ENCODE results near the gene ZDHHC12. TPM values are rescaled to one million over a fixed set of nuclear protein-coding genes. Genes with fewer than 3 reads are reported as not detected.

Gene ZDHHC12
- total RNA-seq, 1 donor from 2014 or later: 7.4 TPM

GRCh38 chr9:128732576-128732975 lies 8.6 kb upstream of the ZDHHC12 start:
- DNase-seq (ENCODE audit: low spot score) (no peak), ATAC-seq (no peak)
- intact Hi-C loops (cut with DNase I): no loop called here

DNA sequence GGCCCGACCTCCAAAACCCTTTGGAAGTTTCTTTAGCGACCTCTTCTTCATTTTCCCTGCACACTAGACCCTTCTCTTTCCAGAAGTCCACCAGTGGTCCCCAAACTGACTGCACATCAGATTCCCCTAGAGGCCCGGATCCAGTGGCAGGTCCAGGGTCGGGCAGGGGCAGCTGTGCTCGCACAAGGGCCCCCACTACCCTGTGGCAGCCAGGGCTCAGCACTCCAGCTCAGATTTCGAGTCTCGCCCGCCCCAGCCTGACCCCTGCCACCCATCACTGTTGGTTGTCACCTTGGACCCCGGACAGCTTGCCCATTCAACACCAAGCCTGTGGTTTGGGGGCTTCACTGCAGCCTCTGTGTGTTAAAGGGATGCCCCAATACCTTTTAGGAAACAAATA lies 7.8 kb upstream of the ZDHHC12 start:
- intact Hi-C loops (cut with DNase I): no loop called here
- DNase-seq (ENCODE audit: low spot score) (no peak), ATAC-seq (no peak)

DNA sequence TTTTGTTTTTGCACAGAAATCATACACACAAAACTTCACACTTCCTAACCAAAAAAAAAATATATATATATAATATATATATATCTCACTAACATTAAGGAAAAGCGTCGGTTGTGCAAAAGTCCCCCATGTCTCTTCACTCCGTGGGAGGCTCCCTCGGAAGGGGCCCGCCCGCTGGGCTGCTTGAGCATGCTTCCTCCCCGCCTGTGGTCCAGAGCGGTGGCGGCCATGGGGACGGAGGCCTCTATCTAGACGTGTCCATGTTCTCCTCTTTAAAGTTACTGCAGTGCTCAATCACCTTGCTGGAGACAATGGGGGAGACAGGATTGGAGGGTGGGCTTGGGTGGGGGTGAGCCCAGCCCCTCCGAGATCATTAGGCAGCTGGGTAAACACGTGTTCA lies 7.2 kb upstream of the ZDHHC12 start:
- ATAC-seq (no peak), DNase-seq (ENCODE audit: low spot score) (no peak)
- intact Hi-C loops (cut with DNase I): no loop called here

DNA sequence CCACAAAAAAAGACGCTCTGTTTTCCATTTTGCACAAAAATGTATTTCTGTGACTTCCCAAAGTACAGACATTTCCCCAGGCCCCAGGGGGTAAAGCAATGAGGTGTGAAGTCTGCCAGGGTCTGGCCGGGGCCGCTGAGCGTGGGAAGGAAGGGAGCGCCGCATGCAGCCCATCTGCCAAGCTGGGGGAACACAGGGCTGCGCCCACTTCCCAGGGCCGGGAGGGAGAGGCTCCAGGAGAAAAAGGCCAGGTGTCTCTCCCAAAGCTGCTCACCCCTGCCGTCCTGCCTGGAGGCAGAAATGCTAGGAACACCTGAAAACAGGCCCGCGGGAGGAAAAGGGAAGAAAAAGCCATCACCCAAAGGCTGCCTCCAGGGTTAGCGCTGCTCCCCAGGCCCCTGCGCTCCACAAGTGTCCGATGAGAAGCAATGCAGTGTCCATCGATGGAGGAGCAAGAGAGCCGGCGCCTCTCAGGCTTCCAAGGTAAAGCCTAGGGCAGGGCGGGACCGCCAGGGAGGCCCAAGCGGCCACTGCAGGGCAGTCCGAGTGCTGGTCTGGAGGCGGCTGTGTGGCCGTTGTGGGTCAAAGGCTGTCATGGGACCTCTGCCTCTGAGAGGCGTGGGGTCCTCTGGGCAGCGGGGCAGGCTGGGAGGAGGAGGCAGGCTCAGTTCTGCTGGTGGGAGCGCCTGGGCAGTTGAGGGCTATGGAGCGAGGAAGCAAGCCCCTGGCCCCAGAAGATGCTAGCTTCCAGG lies 6.0 kb upstream of the ZDHHC12 start:
- intact Hi-C loops (cut with DNase I): no loop called here
- no peak for DNase-seq (ENCODE audit: low spot score)

GRCh38 chr9:128729302-128729701 lies 5.4 kb upstream of the ZDHHC12 start:
- ATAC-seq (no peak), DNase-seq (ENCODE audit: low spot score) (no peak)
- intact Hi-C loops (cut with DNase I): no loop called here

More for the DNA sequence above, 6.0 kb upstream of the ZDHHC12 start:
- no peak for ATAC-seq

- intact Hi-C loops (cut with DNase I): no loop called here
- ATAC-seq (no peak), DNase-seq (ENCODE audit: low spot score) (no peak)
Measured at GRCh38 chr9:128728298-128728697, 4.4 kb upstream of the ZDHHC12 start.

- ATAC-seq: no peak
- no peak for DNase-seq (ENCODE audit: low spot score)
- intact Hi-C loops (cut with DNase I): no loop called here
Measured at GRCh38 chr9:128727640-128728248, 3.8 kb upstream of the ZDHHC12 start.

DNA sequence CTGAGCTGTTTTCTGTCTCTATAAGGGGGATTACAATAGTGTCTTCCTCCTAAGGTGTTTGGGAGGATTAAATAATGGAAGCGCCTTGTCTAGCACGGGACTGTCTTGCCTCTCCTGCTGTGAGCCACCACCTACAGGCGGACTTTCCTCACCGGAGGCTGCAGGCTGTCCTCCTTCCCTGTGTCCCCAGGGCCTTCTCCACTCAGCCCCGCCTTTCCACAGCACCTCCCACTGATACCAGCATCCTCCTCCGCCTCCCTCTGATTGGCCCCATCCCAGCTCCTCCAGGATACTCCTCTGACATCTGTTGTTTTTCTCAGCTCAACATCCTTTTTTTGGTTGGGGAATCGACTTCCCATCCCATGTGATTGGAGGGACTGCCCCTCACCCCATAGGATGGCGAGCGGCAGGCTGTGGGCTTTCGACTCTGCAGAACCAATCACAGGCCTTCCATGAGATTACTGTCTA lies 851 bp upstream of the ZDHHC12 start:
- intact Hi-C loops (cut with DNase I): no loop called here
- ATAC-seq: peak; percentile 57
- no peak for DNase-seq (ENCODE audit: low spot score)

DNA sequence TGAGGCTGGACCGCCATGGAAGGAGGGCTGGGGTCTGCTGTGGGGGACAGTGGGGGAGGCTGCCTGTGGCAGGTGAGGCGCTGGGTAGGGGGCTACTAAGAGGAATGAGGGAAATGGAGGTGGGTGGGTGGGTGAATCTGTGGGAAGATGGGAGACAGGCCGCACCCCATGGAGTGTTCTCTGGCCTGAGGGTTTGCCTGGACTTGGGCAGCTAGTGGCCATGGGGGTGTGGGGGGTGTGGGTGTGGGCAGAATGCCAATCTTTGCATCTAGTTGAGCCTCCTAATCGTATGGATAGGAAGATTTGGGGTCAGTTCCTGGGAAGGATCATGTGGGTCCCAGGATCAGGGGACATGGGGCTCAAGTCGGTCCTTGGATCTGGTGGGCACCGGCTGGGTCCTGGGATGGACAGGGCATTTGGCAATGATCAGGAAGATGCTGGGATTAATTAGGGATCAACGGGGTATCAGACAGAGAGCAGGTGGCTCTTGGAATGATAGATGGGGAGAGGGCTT lies 518 bp downstream of the ZDHHC12 start:
- intact Hi-C loops (cut with DNase I): no loop called here
- peak; percentile 2 for ATAC-seq
- DNase-seq (ENCODE audit: low spot score): no peak

DNA sequence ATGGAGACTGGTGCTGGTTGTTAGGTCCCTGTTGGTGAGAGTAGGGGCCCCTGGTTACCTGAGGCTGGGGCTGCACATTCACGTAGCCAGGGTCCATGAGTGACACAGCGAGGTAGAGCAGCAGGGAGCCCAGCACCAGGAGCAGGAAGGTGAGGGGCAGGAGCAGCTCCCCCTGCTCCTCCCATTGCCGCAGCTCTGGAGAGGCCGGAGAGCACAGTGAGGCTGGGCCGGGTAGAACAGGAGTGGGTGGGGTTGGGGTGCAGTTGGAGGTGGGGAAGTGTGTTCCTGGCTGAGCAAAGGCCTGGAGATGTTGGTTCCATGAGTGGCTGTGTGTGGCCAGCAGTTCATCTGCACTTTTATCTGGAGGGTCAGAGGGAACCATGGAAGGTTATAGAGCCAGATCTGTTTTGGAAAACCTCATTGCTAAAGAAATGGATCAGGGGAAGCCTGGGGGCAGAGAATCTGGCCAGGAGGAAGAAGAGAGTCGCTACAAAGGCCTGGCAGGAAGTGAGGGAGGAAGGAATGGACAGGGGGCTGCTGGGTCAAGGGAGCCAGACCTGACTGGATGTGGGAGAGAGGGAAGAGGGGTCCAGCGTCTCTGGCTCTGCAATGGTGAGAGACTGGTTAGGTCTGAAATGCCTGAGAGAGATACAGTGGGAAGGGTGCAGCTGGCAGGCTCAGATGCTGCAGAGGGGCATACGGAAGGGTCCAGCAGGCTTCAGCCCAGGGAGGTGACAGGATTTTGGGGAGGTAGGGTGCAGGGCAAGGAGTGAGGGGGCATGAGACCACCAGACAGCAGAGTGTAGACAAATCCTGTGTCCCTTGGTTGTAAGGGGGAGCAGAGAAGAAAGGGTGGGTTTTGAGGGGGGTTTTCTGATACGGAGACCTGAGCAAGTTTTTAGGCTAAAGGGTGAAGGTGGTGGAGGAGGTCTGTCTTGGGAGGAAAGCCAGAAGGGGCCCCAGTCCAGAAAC lies 1.3 kb downstream of the ZDHHC12 start:
- intact Hi-C loops (cut with DNase I): no loop called here
- ATAC-seq (no peak), DNase-seq (ENCODE audit: low spot score) (no peak)

DNA sequence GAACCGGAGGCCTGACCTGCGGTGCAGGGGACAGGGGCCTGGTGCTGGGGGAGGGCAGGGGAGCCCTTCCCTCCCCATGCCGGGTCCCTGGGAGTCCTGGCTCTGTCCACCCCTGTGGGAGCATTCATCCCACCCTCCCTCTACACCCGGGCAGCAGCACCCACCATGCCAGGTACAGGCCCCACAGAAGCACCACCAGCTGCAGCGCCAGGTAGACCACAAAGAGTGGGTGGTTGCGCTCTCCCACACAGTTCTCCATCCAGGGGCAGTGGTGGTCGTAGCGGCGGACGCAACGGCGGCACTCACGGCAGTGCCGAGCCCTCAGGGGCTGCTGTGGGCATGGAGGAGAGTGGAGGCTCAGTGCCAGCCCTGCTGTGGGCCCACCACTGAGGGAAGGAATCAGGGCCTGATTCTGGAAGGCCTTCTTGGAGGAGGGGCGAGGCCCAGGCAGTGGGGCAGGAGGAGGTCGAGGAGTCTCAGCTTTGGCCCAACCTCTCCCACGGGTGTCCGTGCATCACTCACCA lies 2.4 kb downstream of the ZDHHC12 start:
- DNase-seq (ENCODE audit: low spot score): no peak
- ATAC-seq: no peak
- intact Hi-C loops (cut with DNase I): no loop called here

DNA sequence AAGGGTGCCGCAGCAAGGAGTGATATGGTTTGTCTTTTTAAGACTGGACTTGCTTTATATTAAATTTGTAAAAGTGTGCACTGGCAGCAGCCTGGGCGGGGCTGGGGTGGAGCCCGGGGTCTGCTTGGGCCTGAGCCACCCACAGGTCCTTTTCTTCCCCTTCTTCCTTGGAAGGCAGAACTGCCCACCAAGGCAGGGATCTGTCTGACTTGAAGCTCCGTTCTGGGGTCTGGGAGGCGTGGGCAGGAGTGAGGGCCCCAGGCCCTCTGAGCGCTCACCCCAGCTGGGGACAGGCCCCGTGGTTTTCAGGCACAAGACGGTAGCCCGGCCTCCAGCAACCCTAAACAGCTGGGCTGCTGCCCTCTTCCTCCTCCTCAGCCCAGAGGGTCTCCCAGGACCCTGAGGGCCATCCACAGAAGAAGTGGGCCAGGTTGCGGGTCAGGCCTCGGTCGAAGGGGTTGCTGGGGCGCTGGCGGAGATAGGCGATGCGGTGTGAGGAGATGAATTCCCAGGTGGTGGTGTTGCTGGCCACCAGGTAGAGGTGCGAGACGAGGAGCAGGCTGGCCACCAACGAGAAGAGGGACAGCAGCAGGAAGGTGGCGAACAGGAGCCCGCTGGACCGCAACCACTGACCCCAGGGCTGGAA lies 3.0 kb downstream of the ZDHHC12 start:
- ATAC-seq (no peak), DNase-seq (ENCODE audit: low spot score) (no peak)
- intact Hi-C loops (cut with DNase I): no loop called here

DNA sequence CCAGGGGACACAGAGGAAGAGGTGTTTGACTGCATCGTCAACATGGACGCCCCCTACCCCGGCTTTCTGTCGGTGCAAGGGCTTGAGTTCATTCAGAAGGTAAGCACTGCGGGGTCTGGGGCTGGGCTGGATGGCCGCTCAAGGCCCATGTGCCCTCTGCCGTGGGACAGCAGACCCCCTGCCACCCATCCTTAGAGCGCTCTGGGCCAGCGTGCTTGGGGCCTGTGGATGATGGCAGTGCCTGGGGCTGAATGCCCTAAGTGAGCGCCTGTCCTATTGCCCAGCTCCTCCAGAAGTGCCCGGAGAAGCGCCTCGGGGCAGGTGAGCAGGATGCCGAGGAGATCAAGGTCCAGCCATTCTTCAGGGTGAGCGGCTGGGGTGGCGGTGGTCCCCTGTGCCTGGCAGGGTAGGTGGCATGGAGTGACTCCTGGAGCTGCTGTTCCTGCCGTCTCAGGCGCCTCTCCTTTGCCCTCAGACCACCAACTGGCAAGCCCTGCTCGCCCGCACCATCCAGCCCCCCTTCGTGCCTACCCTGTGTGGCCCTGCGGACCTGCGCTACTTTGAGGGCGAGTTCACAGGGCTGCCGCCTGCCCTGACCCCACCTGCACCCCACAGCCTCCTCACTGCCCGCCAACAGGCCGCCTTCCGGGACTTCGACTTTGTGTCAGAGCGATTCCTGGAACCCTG lies 3.9 kb downstream of the ZDHHC12 start:
- intact Hi-C loops (cut with DNase I): no loop called here
- ATAC-seq: no peak
- DNase-seq (ENCODE audit: low spot score): no peak

- ATAC-seq (no peak), DNase-seq (ENCODE audit: low spot score) (no peak)
- intact Hi-C loops (cut with DNase I): no loop called here
Measured at GRCh38 chr9:128718475-128718874, 5.5 kb downstream of the ZDHHC12 start.

DNA sequence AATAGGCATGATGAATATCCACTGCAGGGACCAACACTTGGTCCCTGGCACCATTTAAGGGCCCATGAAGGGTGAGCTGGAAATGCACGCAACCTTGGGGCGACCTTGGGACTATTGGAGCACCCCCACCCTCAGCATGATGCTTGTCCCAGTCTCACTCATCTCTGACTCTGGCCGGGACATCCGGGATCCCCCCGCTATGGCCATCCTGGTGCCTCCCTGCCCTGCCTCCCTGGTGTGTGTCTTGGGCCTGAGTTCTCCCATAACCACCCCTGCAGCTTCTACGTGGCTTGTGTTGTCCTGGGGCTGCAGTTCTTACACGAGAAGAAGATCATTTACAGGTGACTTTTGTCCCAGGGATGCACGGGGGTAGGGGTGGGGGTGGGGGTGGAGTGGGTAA lies 5.9 kb downstream of the ZDHHC12 start:
- no peak for DNase-seq (ENCODE audit: low spot score)

DNA sequence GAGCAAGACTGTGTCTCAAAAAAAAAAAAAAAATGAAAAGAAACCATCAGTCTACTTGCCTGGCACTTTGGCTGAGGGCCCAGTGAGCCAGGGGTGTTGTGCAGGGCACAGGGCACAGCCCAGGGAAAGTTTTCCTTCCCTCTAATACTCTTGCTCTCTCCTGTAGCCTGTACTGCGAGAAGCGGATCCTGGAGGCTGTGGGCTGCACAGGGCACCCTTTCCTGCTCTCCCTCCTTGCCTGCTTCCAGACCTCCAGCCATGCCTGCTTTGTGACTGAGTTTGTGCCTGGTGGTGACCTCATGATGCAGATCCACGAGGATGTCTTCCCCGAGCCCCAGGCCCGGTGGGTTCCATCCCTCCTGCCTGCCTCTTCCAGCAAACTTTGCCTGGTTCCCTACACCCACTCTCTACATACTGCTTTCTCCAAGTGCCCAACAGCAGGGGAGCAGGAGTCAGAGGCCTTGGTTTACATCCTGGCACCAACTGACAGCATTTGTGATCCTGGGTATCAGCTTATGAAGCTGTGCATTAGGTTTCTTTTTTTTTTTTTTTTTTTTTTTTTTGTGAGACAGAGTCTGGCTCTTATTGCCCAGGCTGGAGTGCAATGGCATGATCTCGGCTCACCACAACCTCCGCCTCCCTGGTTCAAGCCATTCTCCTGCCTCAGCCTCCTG lies 7.2 kb downstream of the ZDHHC12 start:
- intact Hi-C loops (cut with DNase I): no loop called here
- DNase-seq (ENCODE audit: low spot score): no peak
- ATAC-seq: no peak

More for the DNA sequence above, 5.9 kb downstream of the ZDHHC12 start:
- intact Hi-C loops (cut with DNase I): no loop called here
- no peak for ATAC-seq

DNA sequence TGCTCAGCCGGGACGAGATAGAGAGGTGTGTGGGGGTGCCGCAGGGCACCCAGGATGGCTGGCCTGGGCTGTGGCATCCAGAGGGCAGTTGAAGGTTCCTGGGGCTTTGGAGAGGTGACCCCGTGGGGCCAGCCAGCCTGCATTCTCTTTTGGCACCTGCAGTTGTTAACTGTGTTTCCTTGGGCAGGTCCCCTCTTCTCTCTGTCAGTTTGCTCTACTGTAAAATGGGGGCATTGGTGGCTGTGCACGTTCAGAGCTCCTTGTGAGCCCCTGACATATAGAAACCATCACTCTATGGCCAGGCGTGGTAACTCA lies 8.5 kb downstream of the ZDHHC12 start:
- ATAC-seq: no peak
- intact Hi-C loops (cut with DNase I): no loop called here
- DNase-seq (ENCODE audit: low spot score): no peak

All from sciatic nerve (tissue), 2 donors.